Glutamatergic neuron (in vitro differentiated cells): Measurements from ENCODE around the gene C20orf144. TPM values are rescaled to one million over a fixed set of nuclear protein-coding genes. Genes with fewer than 3 reads are reported as not detected.

Experiments
- DNase-seq: peaks from one replicate; pipeline ENCODE4 v3.0.0; 2022
- H3K27ac Mint-ChIP-seq: one replicate; pipeline ENCODE4 v1.8.0; 2020; ENCODE audit warnings: mild to moderate bottlenecking, mixed read lengths, inconsistent platforms; ENCODE audit not compliant: unreplicated experiment
- H3K27me3 Mint-ChIP-seq: one replicate; pipeline ENCODE4 v1.8.0; 2020; ENCODE audit warnings: mild to moderate bottlenecking, moderate library complexity, mixed read lengths, inconsistent platforms; ENCODE audit not compliant: unreplicated experiment
- H3K36me3 Mint-ChIP-seq: one replicate; pipeline ENCODE4 v1.8.0; 2020; ENCODE audit warnings: mild to moderate bottlenecking, mixed read lengths, inconsistent platforms; ENCODE audit not compliant: unreplicated experiment
- H3K4me1 Mint-ChIP-seq: one replicate; pipeline ENCODE4 v1.8.0; 2020; ENCODE audit warnings: mild to moderate bottlenecking, low read depth, mixed read lengths, inconsistent platforms; ENCODE audit not compliant: unreplicated experiment
- H3K4me3 Mint-ChIP-seq: one replicate; pipeline ENCODE4 v1.8.0; 2020; ENCODE audit warnings: mild to moderate bottlenecking, mixed read lengths, inconsistent platforms; ENCODE audit not compliant: unreplicated experiment
- H3K9me3 Mint-ChIP-seq: one replicate; pipeline ENCODE4 v1.8.0; 2020; ENCODE audit warnings: mild to moderate bottlenecking, moderate library complexity, mixed read lengths, inconsistent platforms; ENCODE audit not compliant: unreplicated experiment
- CTCF ChIP-seq: fragments of 200-600 bp; sonication (generic); IDR thresholded peaks from one replicate; pipeline ENCODE4 v1.5.0; 2021; ENCODE audit not compliant: partially characterized antibody, unreplicated experiment
- total RNA-seq: library from RNA; stranded (reverse); fragmentation: NEBNext Ultra II Directional; extraction: Animal tissue kit (Norgen Biotek cat#: 25700); gene quantifications from one replicate; pipeline ENCODE4 v1.2.1, GENCODE V29; 2021; ENCODE audit not compliant: unreplicated experiment

C20orf144 gene
- total RNA-seq, 1 donor from 2014 or later, result not detected

GRCh38 chr20:33658929-33659328 lies 3.2 kb upstream of the C20orf144 start:
- no peak overlapping the region for H3K27ac Mint-ChIP-seq
- H3K4me3 Mint-ChIP-seq, result no peak overlapping the region

GRCh38 chr20:33659341-33660034 lies 2.6 kb upstream of the C20orf144 start:
- peaks cover 13% of the 10 kb centered on the region for H3K9me3 Mint-ChIP-seq
- no peak for TF ChIP-seq CTCF
- H3K27me3 Mint-ChIP-seq, result peaks cover 6% of the 10 kb centered on the region
- no peak overlapping the region for H3K4me3 Mint-ChIP-seq
- H3K27ac Mint-ChIP-seq, result no peak overlapping the region
- H3K36me3 Mint-ChIP-seq, result no peaks in the 10 kb centered on the region
- peaks cover 11% of the 10 kb centered on the region for H3K4me1 Mint-ChIP-seq
- peak; percentile 9 for DNase-seq

More at GRCh38 chr20:33658929-33659328, 3.2 kb upstream of the C20orf144 start:
- no peak for TF ChIP-seq CTCF
- Mint-ChIP-seq H3K36me3 (no peaks in the 10 kb centered on the region), H3K27me3 (peaks cover 7% of the 10 kb centered on the region), H3K9me3 (peaks cover 13% of the 10 kb centered on the region), H3K4me1 (peaks cover 9% of the 10 kb centered on the region)
- peak; percentile 4 for DNase-seq

DNA sequence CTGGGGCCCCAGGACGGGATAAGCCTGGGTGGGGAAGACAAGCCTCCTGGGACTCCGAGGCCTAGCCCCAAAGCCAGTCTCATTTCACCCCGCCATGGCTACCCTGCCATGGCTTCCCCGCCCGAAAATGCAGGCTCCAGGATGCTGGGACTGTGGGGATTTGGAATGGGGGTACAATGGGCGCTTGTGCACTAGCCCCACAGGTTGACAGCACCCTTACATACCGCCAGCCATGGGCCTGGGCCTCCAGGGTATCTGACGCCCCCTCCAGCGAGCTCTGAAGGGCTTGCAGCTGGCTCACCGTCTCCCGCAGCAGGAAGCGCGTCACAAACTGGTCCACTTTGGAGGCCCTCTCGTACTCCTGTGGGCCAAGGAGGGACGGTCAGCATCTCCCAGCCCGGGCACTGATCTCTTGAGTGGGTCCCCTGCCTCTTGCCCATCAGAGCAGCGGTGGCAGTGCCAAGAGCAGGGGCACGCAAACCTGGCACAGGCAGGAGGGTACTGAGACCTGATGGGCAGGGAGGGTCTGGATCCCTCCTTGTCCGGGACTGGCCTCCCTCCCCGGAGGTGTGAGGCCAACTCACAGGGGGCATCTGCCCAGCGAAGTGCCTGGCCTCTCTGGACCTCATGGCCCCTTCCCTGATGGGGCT lies 2.0 kb upstream of the C20orf144 start:
- H3K4me3 Mint-ChIP-seq, result no peak overlapping the region
- no peak overlapping the region for H3K27ac Mint-ChIP-seq
- TF ChIP-seq CTCF, result no peak
- no peaks in the 10 kb centered on the region for H3K36me3 Mint-ChIP-seq
- peaks cover 18% of the 10 kb centered on the region for H3K9me3 Mint-ChIP-seq
- peaks cover 17% of the 10 kb centered on the region for H3K4me1 Mint-ChIP-seq
- DNase-seq, result peak; percentile 8
- H3K27me3 Mint-ChIP-seq, result peaks cover 6% of the 10 kb centered on the region

DNA sequence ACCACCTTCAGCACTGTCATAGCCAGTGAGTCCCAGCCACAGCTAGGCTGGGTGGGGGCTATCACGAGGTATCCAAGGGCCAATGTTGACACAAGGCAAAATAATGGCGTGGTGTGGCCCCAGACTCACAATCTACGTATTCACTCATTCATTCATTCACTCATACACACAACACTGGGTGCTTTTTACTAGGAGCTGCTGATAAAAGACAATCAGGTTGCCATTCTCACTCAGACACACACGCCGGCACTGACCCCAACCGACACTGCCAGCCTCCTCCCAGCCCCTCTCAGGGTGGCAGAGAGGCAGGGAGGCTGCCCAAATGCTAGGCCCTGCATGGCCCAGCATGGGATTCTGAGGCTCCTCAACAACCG lies 1.5 kb upstream of the C20orf144 start:
- H3K4me3 Mint-ChIP-seq, result no peak overlapping the region
- no peak for DNase-seq
- H3K36me3 Mint-ChIP-seq, result no peaks in the 10 kb centered on the region
- H3K27ac Mint-ChIP-seq, result no peak overlapping the region
- peaks cover 21% of the 10 kb centered on the region for H3K9me3 Mint-ChIP-seq
- no peak for TF ChIP-seq CTCF
- peaks cover 17% of the 10 kb centered on the region for H3K4me1 Mint-ChIP-seq
- peaks cover 6% of the 10 kb centered on the region for H3K27me3 Mint-ChIP-seq
